WTC11 (cell line): ENCODE results near the gene REXO2. TPM values are rescaled to one million over a fixed set of nuclear protein-coding genes. Genes with fewer than 3 reads are reported as not detected.

Experiments
- ATAC-seq: fragments of 200-7000 bp; cut with Tn5 transposase; 2 replicates; pipeline ENCODE4 v1.10.0; 2021; ENCODE audit warnings: mild to moderate bottlenecking, moderate library complexity
- CTCF ChIA-PET: fragments of 300-600 bp; sonication (Branson Sonifier 250); formaldehyde crosslinking; loops from one replicate; lab custom pipeline; 2021; ENCODE audit warnings: antibody characterized with exemption; lab: Charles Lee
- POLR2A ChIA-PET: fragments of 350-600 bp; sonication (Branson Sonifier 250); formaldehyde crosslinking; loops from one replicate; lab custom pipeline; 2021; ENCODE audit warnings: antibody characterized with exemption; lab: Charles Lee
- DNase-seq: peaks from one replicate; pipeline ENCODE4 v3.0.0; 2021; ENCODE audit warnings: low spot score
- H3K27ac Mint-ChIP-seq: 2 replicates; pipeline ENCODE4 v1.8.0; 2021; ENCODE audit warnings: mixed read lengths
- H3K27me3 Mint-ChIP-seq: 2 replicates; pipeline ENCODE4 v1.8.0; 2021; ENCODE audit warnings: low read depth, mild to moderate bottlenecking, moderate library complexity, mixed read lengths
- H3K36me3 Mint-ChIP-seq: 2 replicates; pipeline ENCODE4 v1.8.0; 2021; ENCODE audit warnings: mixed read lengths
- H3K4me1 Mint-ChIP-seq: 2 replicates; pipeline ENCODE4 v1.8.0; 2022; ENCODE audit warnings: mixed read lengths
- H3K4me3 Mint-ChIP-seq: 2 replicates; pipeline ENCODE4 v1.8.0; 2021; ENCODE audit warnings: mild to moderate bottlenecking, moderate library complexity, mixed read lengths
- H3K9me3 Mint-ChIP-seq: 2 replicates; pipeline ENCODE4 v1.8.0; 2021; ENCODE audit warnings: mixed read lengths
- ATF6 ChIP-seq: sonication (generic); formaldehyde crosslinking; IDR thresholded peaks from 2 replicates; pipeline ENCODE4 v1.8.1; 2023; ENCODE audit warnings: mild to moderate bottlenecking, missing genetic modification reagents
- CDX4 ChIP-seq: fragments of 250-450 bp; sonication (Bioruptor Pico); IDR thresholded peaks from 2 replicates; pipeline ENCODE4 v1.9.0; 2021; ENCODE audit warnings: moderate library complexity, mild to moderate bottlenecking, inconsistent platforms, borderline replicate concordance
- FOXK1 ChIP-seq: sonication (generic); formaldehyde crosslinking; IDR thresholded peaks from 2 replicates; pipeline ENCODE4 v1.8.0; 2022; ENCODE audit warnings: mild to moderate bottlenecking, moderate library complexity, missing genetic modification reagents
- FOXP1 ChIP-seq: sonication (generic); formaldehyde crosslinking; IDR thresholded peaks from 2 replicates; pipeline ENCODE4 v1.8.0; 2022; ENCODE audit warnings: missing genetic modification reagents, mild to moderate bottlenecking, moderate library complexity, borderline replicate concordance
- FOXP4 ChIP-seq: sonication (generic); formaldehyde crosslinking; IDR thresholded peaks from 2 replicates; pipeline ENCODE4 v1.8.0; 2022; ENCODE audit warnings: mild to moderate bottlenecking, missing genetic modification reagents
- GABPB1 ChIP-seq: sonication (generic); formaldehyde crosslinking; IDR thresholded peaks from 2 replicates; pipeline ENCODE4 v1.8.1; 2023; ENCODE audit warnings: mild to moderate bottlenecking, missing genetic modification reagents
- MXD4 ChIP-seq: fragments of 250-450 bp; sonication (Bioruptor Pico); IDR thresholded peaks from 2 replicates; pipeline ENCODE4 v1.8.0; 2021; ENCODE audit warnings: mild to moderate bottlenecking, moderate library complexity, borderline replicate concordance
- MYBL2 ChIP-seq: sonication (generic); formaldehyde crosslinking; IDR thresholded peaks from 2 replicates; pipeline ENCODE4 v1.8.1; 2023; ENCODE audit warnings: mild to moderate bottlenecking, moderate library complexity, missing genetic modification reagents
- NR2C2 ChIP-seq: sonication (generic); formaldehyde crosslinking; IDR thresholded peaks from 2 replicates; pipeline ENCODE4 v1.8.0; 2022; ENCODE audit warnings: mild to moderate bottlenecking, missing genetic modification reagents
- SMAD3 ChIP-seq: sonication (generic); formaldehyde crosslinking; IDR thresholded peaks from 2 replicates; pipeline ENCODE4 v1.8.0; 2022; ENCODE audit warnings: missing genetic modification reagents, mild to moderate bottlenecking, borderline replicate concordance
- ZMAT4 ChIP-seq: fragments of 250-450 bp; sonication (Bioruptor Pico); IDR thresholded peaks from 2 replicates; pipeline ENCODE4 v1.9.0; 2021; ENCODE audit warnings: mild to moderate bottlenecking
- ZNF232 ChIP-seq: sonication (generic); formaldehyde crosslinking; IDR thresholded peaks from 2 replicates; pipeline ENCODE4 v1.8.0; 2022; ENCODE audit warnings: mild to moderate bottlenecking, missing genetic modification reagents
- ZNF281 ChIP-seq: sonication (generic); formaldehyde crosslinking; IDR thresholded peaks from 2 replicates; pipeline ENCODE4 v1.8.0; 2023; ENCODE audit warnings: mild to moderate bottlenecking, missing genetic modification reagents
- ZNF317 ChIP-seq: sonication (generic); formaldehyde crosslinking; IDR thresholded peaks from 2 replicates; pipeline ENCODE4 v1.8.1; 2023; ENCODE audit warnings: low read depth, mild to moderate bottlenecking, moderate library complexity, missing genetic modification reagents, borderline replicate concordance
- ZNF396 ChIP-seq: fragments of 250-450 bp; sonication (Bioruptor Pico); IDR thresholded peaks from 2 replicates; pipeline ENCODE4 v1.8.0; 2021; ENCODE audit warnings: mild to moderate bottlenecking, moderate library complexity, borderline replicate concordance
- ZNF512 ChIP-seq: sonication (generic); formaldehyde crosslinking; IDR thresholded peaks from 2 replicates; pipeline ENCODE4 v1.8.1; 2022; ENCODE audit warnings: missing genetic modification reagents, borderline replicate concordance
- ZNF532 ChIP-seq: fragments of 250-450 bp; sonication (Bioruptor Pico); IDR thresholded peaks from 2 replicates; pipeline ENCODE4 v1.9.0; 2021; ENCODE audit warnings: mild to moderate bottlenecking, borderline replicate concordance
- total RNA-seq: library from RNA; stranded (reverse); gene quantifications from 3 replicates; pipeline ENCODE4 v1.2.3, GENCODE V29; 2021

Gene REXO2
- total RNA-seq, 1 experiment from 2014 or later: 98.8 TPM

GRCh38 chr11:114400216-114400914 lies 38.9 kb upstream of the REXO2 start, which contains the start of the genes C11orf71 and RBM7 (continued):
- no peak for TF ChIP-seq ZNF512 (CRISPR knock-in tag)
- TF ChIP-seq FOXP1: peak; percentile 74; the same call in 1 of the 2 replicates
- peak; percentile 37 for TF ChIP-seq GABPB1 (CRISPR knock-in tag)
- no peak for TF ChIP-seq ZMAT4
- no peak for TF ChIP-seq ZNF396 (CRISPR knock-in tag)
- TF ChIP-seq ZNF532 (CRISPR knock-in tag): no peak
- no peak; the same call in 1 of the 2 replicates for TF ChIP-seq ZNF232
- no peak for TF ChIP-seq CDX4 (CRISPR knock-in tag)
- no peak; the same call in 1 of the 2 replicates for TF ChIP-seq ZNF281 (CRISPR knock-in tag)
- no peak for TF ChIP-seq ATF6 (CRISPR knock-in tag)
- peak; percentile 79 for TF ChIP-seq FOXK1 (CRISPR knock-in tag)

- Mint-ChIP-seq H3K9me3 (no peaks in the 10 kb centered on the region), H3K27me3 (no peaks in the 10 kb centered on the region), H3K36me3 (peaks cover 30% of the 10 kb centered on the region), H3K4me1 (peaks cover 43% of the 10 kb centered on the region), H3K4me3 (peak overlapping the region; percentile 90), H3K27ac (peak overlapping the region; percentile 99)
- TF ChIP-seq CDX4 (CRISPR knock-in tag) (no peak), NR2C2 (CRISPR knock-in tag) (no peak), SMAD3 (CRISPR knock-in tag) (no peak), MXD4 (no peak), ZNF317 (no peak), MYBL2 (no peak), FOXP4 (CRISPR knock-in tag) (no peak), GABPB1 (CRISPR knock-in tag) (no peak)
- ChIA-PET POLR2A (interaction anchor here (1.0 to 1.8 kb wide), 2 partner anchors 29 to 38 kb away, joined by 3 to 6 read pairs; partner anchors contain the start of gene REXO2), CTCF (interaction anchor here (0.8 kb wide), 1 partner anchor 35 kb away, joined by 3 read pairs; no protein-coding TSS in a partner anchor)
- DNase-seq: no peak
- ATAC-seq: no peak
These were observed 38.4 kb upstream of the REXO2 start for GRCh38 chr11:114400915-114401223.
